Adrenal gland (tissue), 5 donors: ENCODE results near the gene PINK1.

Source experiments
- CTCF ChIP-seq, 6 experiments: fragments of 450-650 bp in 4 of 6; fragments of 200-600 bp in 2 of 6; sonication (generic) in 1 of 6; IDR thresholded peaks; 1 replicate in 5 of 6; 2 replicates in 1 of 6; pipeline versions ENCODE4 v1.5.1 to v1.8.0; 2016 to 2021; ENCODE audit warnings: antibody characterized with exemption in 6 of 6, mild to moderate bottlenecking in 2 of 6, moderate library complexity in 1 of 6
- POLR2A ChIP-seq, 2 donors: fragments of 450-650 bp; IDR thresholded peaks; one replicate each; pipeline ENCODE4 v1.6.1; 2017; ENCODE audit warnings: antibody characterized with exemption in 2 of 2, mild to moderate bottlenecking in 2 of 2, moderate library complexity in 1 of 2
- donor health status: DM: no; HTN: no; CAD: no.

GRCh38 chr1:20626524-20626923, 6.7 kb upstream of the PINK1 start:
- TF ChIP-seq CTCF (IDR thresholded peaks at IDR 0.05) (no peak), POLR2A (IDR thresholded peaks at IDR 0.05) (no peak)
